ENCODE data around the gene CSTF2. TPM values are rescaled to one million over a fixed set of nuclear protein-coding genes. Genes with fewer than 3 reads are reported as not detected.

CSTF2 gene
- total RNA-seq, 3 donors from 2014 or later = 7.7 to 12.1 (median 11.8) TPM

GRCh38 chrX:100871594-100872560 is 51.7 kb downstream of the CSTF2 start:
- Histone ChIP-seq H3K9me3 (no peaks in the 10 kb centered on the region), H3K27ac (no peak overlapping the region), H3K36me3 (no peaks in the 10 kb centered on the region), H3K27me3 (peaks cover 0 to 30% of the 10 kb centered on the region in 2 donors), H3K4me3 (no peak overlapping the region), H3K4me1 (no peaks in the 10 kb centered on the region)
- no peak for DNase-seq (ENCODE audit: low spot score in 2 of 2)
- TF ChIP-seq CTCF (IDR thresholded peaks at IDR 0.05) (no peak), POLR2A (IDR thresholded peaks at IDR 0.05) (no peak), POLR2AphosphoS5 (IDR thresholded peaks at IDR 0.05) (no peak)
- intact Hi-C loops (cut with DNase I; ENCODE audit: low total_unique reads) = no loop called here

GRCh38 chrX:100874325-100874724 is 54.1 kb downstream of the CSTF2 start, which contains the start of gene NOX1:
NOX1 (minus strand) TSS chrX:100874359; CDS start chrX:100874139, 220 bp downstream.
- H3K27me3 ChIP-seq = peaks cover 0 to 42% of the 10 kb centered on the region in 2 donors
- no peaks in the 10 kb centered on the region for H3K9me3 ChIP-seq
- H3K4me3 ChIP-seq = no peak within 1 kb of the TSS
- H3K27ac ChIP-seq = no peak within 1 kb of the TSS
- no peaks in the 10 kb centered on the region for H3K4me1 ChIP-seq
- TF ChIP-seq CTCF (IDR thresholded peaks at IDR 0.05) = no peak
- no peak for TF ChIP-seq POLR2AphosphoS5 (IDR thresholded peaks at IDR 0.05)
- no peak for TF ChIP-seq POLR2A (IDR thresholded peaks at IDR 0.05)
- intact Hi-C loops (cut with DNase I; ENCODE audit: low total_unique reads) = no loop called here
- DNase-seq (ENCODE audit: low spot score in 2 of 2) = no peak
- H3K36me3 ChIP-seq = no peaks in the 10 kb centered on the region

GRCh38 chrX:100880368-100880767 is 60.2 kb downstream of the CSTF2 start:
- Histone ChIP-seq H3K4me3 (no peak overlapping the region), H3K36me3 (no peaks in the 10 kb centered on the region), H3K4me1 (no peaks in the 10 kb centered on the region), H3K27ac (no peak overlapping the region), H3K9me3 (no peaks in the 10 kb centered on the region), H3K27me3 (peaks cover 0 to 33% of the 10 kb centered on the region in 2 donors)
- TF ChIP-seq POLR2AphosphoS5 (IDR thresholded peaks at IDR 0.05) = no peak
- no peak for TF ChIP-seq CTCF (IDR thresholded peaks at IDR 0.05)
- no peak for TF ChIP-seq POLR2A (IDR thresholded peaks at IDR 0.05)
- intact Hi-C loops (cut with DNase I; ENCODE audit: low total_unique reads) = no loop called here
- DNase-seq (ENCODE audit: low spot score in 2 of 2) = no peak

- Histone ChIP-seq H3K4me3 (no peak overlapping the region), H3K9me3 (no peaks in the 10 kb centered on the region), H3K4me1 (no peaks in the 10 kb centered on the region), H3K27me3 (peaks cover 0 to 47% of the 10 kb centered on the region in 2 donors), H3K36me3 (no peaks in the 10 kb centered on the region), H3K27ac (no peak overlapping the region)
- intact Hi-C loops (cut with DNase I; ENCODE audit: low total_unique reads) = no loop called here
- TF ChIP-seq CTCF (IDR thresholded peaks at IDR 0.05) (no peak), POLR2A (IDR thresholded peaks at IDR 0.05) (no peak), POLR2AphosphoS5 (IDR thresholded peaks at IDR 0.05) (no peak)
- DNase-seq (ENCODE audit: low spot score in 2 of 2) = no peak
Observed at GRCh38 chrX:100883654-100884053, 63.5 kb downstream of the CSTF2 start.

Other genes starting within 250 kb of the CSTF2 start
- gene TNMD, start 235.5 kb upstream of the CSTF2 start, total RNA-seq = 10 to 100 TPM in 1 of 3 donors, 1 to 10 TPM in 2; 1.3 to 16.6 (median 7.5) TPM
- gene TSPAN6, start 183.6 kb upstream of the CSTF2 start, total RNA-seq = 10 to 100 TPM; 30.9 to 49.5 (median 40.6) TPM
- gene SRPX2, start 176.2 kb upstream of the CSTF2 start, total RNA-seq = 10 to 100 TPM; 15.2 to 61.0 (median 32.6) TPM
- gene SYTL4, start 88.3 kb upstream of the CSTF2 start, total RNA-seq = 10 to 100 TPM; 19.3 to 29.9 (median 25.2) TPM
- gene NOX1, start 54.0 kb downstream of the CSTF2 start, total RNA-seq = not detected
- gene XKRX, start 108.5 kb downstream of the CSTF2 start, total RNA-seq = under 1 TPM; 0.16 to 0.59 (median 0.33) TPM
- not detected for gene ARL13A, start 149.3 kb downstream of the CSTF2 start, total RNA-seq
- gene TRMT2B, start 231.7 kb downstream of the CSTF2 start, total RNA-seq = 10 to 100 TPM; 15.2 to 23.6 (median 17.7) TPM